SH-SY5Y (cell line): ENCODE data around the gene EML2.

Experiments used
- GATA2 ChIP-seq: IDR thresholded peaks from 2 replicates; pipeline ENCODE4 v1.6.1; 2011; ENCODE audit warnings: mild to moderate bottlenecking, low read depth, low read length
- GATA3 ChIP-seq: IDR thresholded peaks from 2 replicates; pipeline ENCODE4 v1.6.1; 2011; ENCODE audit warnings: low read depth, mild to moderate bottlenecking, low read length, moderate library complexity

GRCh38 chr19:45643927-45644771 lies 5.0 kb upstream of the EML2 start:
- TF ChIP-seq GATA2 (no peak), GATA3 (no peak)
